ENCODE results near the gene GPX8. TPM values are rescaled to one million over a fixed set of nuclear protein-coding genes. Genes with fewer than 3 reads are reported as not detected.

Gene GPX8
- total and polyA plus RNA-seq, 9 of the 15 experiments (the other 6 are each of a cell fraction or from before 2014, with no cell fraction given) = 0.62 to 1.8 (median 1.2) TPM

GRCh38 chr5:55162666-55163065 lies 2.7 kb downstream of the GPX8 start:
- no peaks in the 10 kb centered on the region for H3K4me1 ChIP-seq (replicated peaks in 1 of 2; ENCODE audit: control insufficient read depth in 2 of 2, insufficient read depth in 2 of 2, low read length in 2 of 2)
- H3K9me1 ChIP-seq (ENCODE audit: control insufficient read depth, insufficient read depth, low read length) = no peaks in the 10 kb centered on the region
- intact Hi-C loops (cut with micrococcal nuclease) = no loop called here
- no peak overlapping the region for H3K4me3 ChIP-seq
- H3K79me2 ChIP-seq (ENCODE audit: control insufficient read depth, insufficient read depth, low read length) = no peaks in the 10 kb centered on the region
- no peak overlapping the region for H3K4me2 ChIP-seq (ENCODE audit: insufficient read depth, low read length)
- H2AFZ ChIP-seq (ENCODE audit: low read depth, low read length) = no peak overlapping the region
- no peak overlapping the region for H3K9ac ChIP-seq (ENCODE audit: insufficient read depth in 1 of 2, low read depth in 2 of 2, low read length in 2 of 2)
- no peaks in the 10 kb centered on the region for H3K36me3 ChIP-seq (ENCODE audit: control insufficient read depth, insufficient read depth, low read length)
- peaks cover 3 to 15% of the 10 kb centered on the region in 2 experiments; a peak in 4 of 5 replicates for H3K27me3 ChIP-seq (ENCODE audit: control insufficient read depth in 2 of 2, insufficient read depth in 2 of 2, low read length in 2 of 2)
- TF ChIP-seq ZNF12 (CRISPR knock-in tag; IDR thresholded peaks at IDR 0.05) (no peak), CREB1 (IDR thresholded peaks at IDR 0.05) (no peak), CREB1 (CRISPR knock-in tag; IDR thresholded peaks at IDR 0.05) (no peak), SMAD3 (CRISPR knock-in tag; conservative IDR thresholded peaks at IDR 0.05) (no peak), JUNB (CRISPR knock-in tag; conservative IDR thresholded peaks at IDR 0.05) (no peak), ZNF134 (CRISPR knock-in tag; conservative IDR thresholded peaks at IDR 0.05) (no peak), ZHX1 (conservative IDR thresholded peaks at IDR 0.05; ENCODE audit: low read length) (no peak), SFPQ (IDR thresholded peaks at IDR 0.05; ENCODE audit: low read depth, low read length) (no peak), FOXO4 (CRISPR knock-in tag; IDR thresholded peaks at IDR 0.05) (no peak), NEUROD1 (IDR thresholded peaks at IDR 0.05; ENCODE audit: borderline replicate concordance, low read depth, low read length, partially characterized antibody) (no peak), RFX5 (IDR thresholded peaks at IDR 0.05; ENCODE audit: low read depth, low read length) (no peak), PHF20 (IDR thresholded peaks at IDR 0.05; ENCODE audit: partially characterized antibody) (no peak), MAFK (IDR thresholded peaks at IDR 0.05; ENCODE audit: low read length) (no peak)
- in situ Hi-C loops (cut with MboI) = no loop called here
- WGBS (ENCODE audit: insufficient coverage, low coverage, missing lambda C conversion rate) = 2% methylated on average over 4 of the region's 4 CpGs
- DNase-seq (ENCODE audit: extremely low read depth in 1 of 4, low spot score in 3 of 4) (no peak), FAIRE-seq (no peak), ATAC-seq (no peak)
- no peaks in the 10 kb centered on the region for H4K20me1 ChIP-seq (replicated peaks; ENCODE audit: control insufficient read depth, insufficient read depth, low read length)
- ChIA-PET POLR2A (no interaction called here), CTCF (ENCODE audit: low intra/inter-chr PET ratio) (no interaction called here)
- no peak overlapping the region for H3K27ac ChIP-seq (ENCODE audit: extremely low read depth, low read depth, low read length)
- BruUV-seq (replicated peaks) = no TSS peak
- no peaks in the 10 kb centered on the region for H3K9me3 ChIP-seq (replicated peaks; ENCODE audit: control insufficient read depth, insufficient read depth, low read depth, low read length)
